ENCODE results near the gene C20orf204. TPM values are rescaled to one million over a fixed set of nuclear protein-coding genes. Genes with fewer than 3 reads are reported as not detected.

Gene C20orf204
- polyA plus RNA-seq, 1 donor from 2014 or later, result 6.0 TPM

DNA sequence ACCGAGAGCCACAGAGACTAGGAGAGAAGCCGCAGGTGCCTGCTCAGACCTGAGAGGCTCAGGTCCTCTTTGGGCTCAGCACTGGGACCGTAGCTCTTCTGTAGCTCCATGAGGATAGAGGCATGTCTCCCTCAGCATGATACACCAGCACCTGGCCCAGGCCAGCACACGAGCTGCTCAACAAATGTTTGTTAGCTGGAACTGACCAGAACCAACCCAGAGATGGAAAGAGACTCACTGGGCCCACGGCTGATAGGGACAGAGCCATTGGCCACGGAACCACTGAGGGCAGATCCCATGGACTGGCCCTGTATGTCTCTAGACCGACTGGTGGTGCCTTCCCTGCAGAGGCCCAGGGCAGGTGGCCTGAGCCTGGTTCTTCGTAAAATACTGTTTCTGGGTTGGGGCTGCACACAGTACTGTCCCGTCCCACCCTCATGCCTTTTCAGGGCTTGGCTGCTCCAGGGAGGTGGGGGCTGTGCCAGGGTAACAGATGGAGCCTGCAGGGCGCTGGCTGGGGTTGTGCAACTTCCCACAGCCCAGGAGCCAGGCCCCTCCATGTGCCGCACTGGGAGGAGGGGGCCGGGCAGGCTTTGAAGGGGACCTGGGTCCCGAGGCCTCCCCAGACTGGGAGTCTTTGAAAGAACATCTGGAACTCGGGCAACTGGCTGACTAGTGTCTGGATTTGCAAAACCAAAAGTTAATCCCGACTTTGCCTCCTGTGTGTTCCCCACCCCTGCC, 5.2 kb downstream of the C20orf204 start:
- no peaks in the 10 kb centered on the region for H3F3A ChIP-seq (ENCODE audit: insufficient read depth, low read length, poor library complexity, severe bottlenecking)
- peaks cover 91% of the 10 kb centered on the region for H3K27me3 ChIP-seq (ENCODE audit: insufficient read depth, low read depth, low read length)
- no peaks in the 10 kb centered on the region for H4K20me1 ChIP-seq (ENCODE audit: insufficient read depth)
- H3K27ac ChIP-seq (ENCODE audit: low read length), result no peak overlapping the region
- TF ChIP-seq EZH2 (IDR thresholded peaks at IDR 0.05; ENCODE audit: borderline replicate concordance, insufficient read depth, low read length, poor library complexity, severe bottlenecking), result no peak
- no peak for TF ChIP-seq MXI1 (conservative IDR thresholded peaks at IDR 0.05; ENCODE audit: poor library complexity, severe bottlenecking)
- TF ChIP-seq CTCF (IDR thresholded peaks at IDR 0.05; ENCODE audit: poor library complexity, severe bottlenecking), result no peak
- TF ChIP-seq, protein P1, sequence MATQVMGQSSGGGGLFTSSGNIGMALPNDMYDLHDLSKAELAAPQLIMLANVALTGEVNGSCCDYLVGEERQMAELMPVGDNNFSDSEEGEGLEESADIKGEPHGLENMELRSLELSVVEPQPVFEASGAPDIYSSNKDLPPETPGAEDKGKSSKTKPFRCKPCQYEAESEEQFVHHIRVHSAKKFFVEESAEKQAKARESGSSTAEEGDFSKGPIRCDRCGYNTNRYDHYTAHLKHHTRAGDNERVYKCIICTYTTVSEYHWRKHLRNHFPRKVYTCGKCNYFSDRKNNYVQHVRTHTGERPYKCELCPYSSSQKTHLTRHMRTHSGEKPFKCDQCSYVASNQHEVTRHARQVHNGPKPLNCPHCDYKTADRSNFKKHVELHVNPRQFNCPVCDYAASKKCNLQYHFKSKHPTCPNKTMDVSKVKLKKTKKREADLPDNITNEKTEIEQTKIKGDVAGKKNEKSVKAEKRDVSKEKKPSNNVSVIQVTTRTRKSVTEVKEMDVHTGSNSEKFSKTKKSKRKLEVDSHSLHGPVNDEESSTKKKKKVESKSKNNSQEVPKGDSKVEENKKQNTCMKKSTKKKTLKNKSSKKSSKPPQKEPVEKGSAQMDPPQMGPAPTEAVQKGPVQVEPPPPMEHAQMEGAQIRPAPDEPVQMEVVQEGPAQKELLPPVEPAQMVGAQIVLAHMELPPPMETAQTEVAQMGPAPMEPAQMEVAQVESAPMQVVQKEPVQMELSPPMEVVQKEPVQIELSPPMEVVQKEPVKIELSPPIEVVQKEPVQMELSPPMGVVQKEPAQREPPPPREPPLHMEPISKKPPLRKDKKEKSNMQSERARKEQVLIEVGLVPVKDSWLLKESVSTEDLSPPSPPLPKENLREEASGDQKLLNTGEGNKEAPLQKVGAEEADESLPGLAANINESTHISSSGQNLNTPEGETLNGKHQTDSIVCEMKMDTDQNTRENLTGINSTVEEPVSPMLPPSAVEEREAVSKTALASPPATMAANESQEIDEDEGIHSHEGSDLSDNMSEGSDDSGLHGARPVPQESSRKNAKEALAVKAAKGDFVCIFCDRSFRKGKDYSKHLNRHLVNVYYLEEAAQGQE (IDR thresholded peaks at IDR 0.05; ENCODE audit: borderline replicate concordance), result no peak
- no peak for TF ChIP-seq EP300 (conservative IDR thresholded peaks at IDR 0.05; ENCODE audit: poor library complexity, severe bottlenecking)
- no peak for TF ChIP-seq TAF1 (IDR thresholded peaks at IDR 0.05; ENCODE audit: low read depth)
- no peak for TF ChIP-seq POLR2AphosphoS5 (IDR thresholded peaks at IDR 0.05)
- TF ChIP-seq SMC3 (conservative IDR thresholded peaks at IDR 0.05; ENCODE audit: poor library complexity), result no peak
- no peak for TF ChIP-seq RAD21 (conservative IDR thresholded peaks at IDR 0.05)
- no peak overlapping the region for H3K9ac ChIP-seq (ENCODE audit: low read length)
- no peaks in the 10 kb centered on the region for H3K9me3 ChIP-seq (ENCODE audit: low read length)
- H2AFZ ChIP-seq (ENCODE audit: low read depth, low read length), result no peak overlapping the region
- no peak overlapping the region for H3K4me3 ChIP-seq (ENCODE audit: low read length)
- H3K9me2 ChIP-seq (ENCODE audit: insufficient read depth, low read length), result no peaks in the 10 kb centered on the region
- no peaks in the 10 kb centered on the region for H3K79me2 ChIP-seq (replicated peaks; ENCODE audit: insufficient read depth, low read length)
- no peak overlapping the region for H3K4me2 ChIP-seq (ENCODE audit: low read length)
- H3K36me3 ChIP-seq (ENCODE audit: insufficient read depth, low read length), result no peaks in the 10 kb centered on the region

- no peak overlapping the region for H3K9ac ChIP-seq (ENCODE audit: low read length)
- H3K27me3 ChIP-seq (ENCODE audit: insufficient read depth, low read depth, low read length), result peaks cover 96% of the 10 kb centered on the region
- TF ChIP-seq MXI1 (conservative IDR thresholded peaks at IDR 0.05; ENCODE audit: poor library complexity, severe bottlenecking), result no peak
- TF ChIP-seq EP300 (conservative IDR thresholded peaks at IDR 0.05; ENCODE audit: poor library complexity, severe bottlenecking), result no peak
- TF ChIP-seq, protein P1 (IDR thresholded peaks at IDR 0.05; ENCODE audit: borderline replicate concordance), result no peak
- TF ChIP-seq EZH2 (IDR thresholded peaks at IDR 0.05; ENCODE audit: borderline replicate concordance, insufficient read depth, low read length, poor library complexity, severe bottlenecking), result peak; percentile 28
- TF ChIP-seq CTCF (IDR thresholded peaks at IDR 0.05; ENCODE audit: poor library complexity, severe bottlenecking), result no peak
- H3K9me2 ChIP-seq (ENCODE audit: insufficient read depth, low read length), result no peaks in the 10 kb centered on the region
- no peak overlapping the region for H3K4me2 ChIP-seq (ENCODE audit: low read length)
- no peaks in the 10 kb centered on the region for H4K20me1 ChIP-seq (ENCODE audit: insufficient read depth)
- H3K27ac ChIP-seq (ENCODE audit: low read length), result no peak overlapping the region
- no peak overlapping the region for H2AFZ ChIP-seq (ENCODE audit: low read depth, low read length)
- H3K79me2 ChIP-seq (replicated peaks; ENCODE audit: insufficient read depth, low read length), result no peaks in the 10 kb centered on the region
- no peaks in the 10 kb centered on the region for H3K9me3 ChIP-seq (ENCODE audit: low read length)
- no peak overlapping the region for H3K4me3 ChIP-seq (ENCODE audit: low read length)
- no peaks in the 10 kb centered on the region for H3K36me3 ChIP-seq (ENCODE audit: insufficient read depth, low read length)
- no peaks in the 10 kb centered on the region for H3F3A ChIP-seq (ENCODE audit: insufficient read depth, low read length, poor library complexity, severe bottlenecking)
Observed at GRCh38 chr20:64041781-64042053, 5.7 kb downstream of the C20orf204 start.

All from neural cell (in vitro differentiated cells).